Dedifferentiated amniotic fluid mesenchymal stem cell (primary cell): ENCODE data around the gene INO80.

ENCODE experiments used
- DNase-seq: peaks from one replicate; pipeline ENCODE4 v3.0.0-alpha.2; 2016; ENCODE audit errors: extremely low spot score

Gene INO80

DNA sequence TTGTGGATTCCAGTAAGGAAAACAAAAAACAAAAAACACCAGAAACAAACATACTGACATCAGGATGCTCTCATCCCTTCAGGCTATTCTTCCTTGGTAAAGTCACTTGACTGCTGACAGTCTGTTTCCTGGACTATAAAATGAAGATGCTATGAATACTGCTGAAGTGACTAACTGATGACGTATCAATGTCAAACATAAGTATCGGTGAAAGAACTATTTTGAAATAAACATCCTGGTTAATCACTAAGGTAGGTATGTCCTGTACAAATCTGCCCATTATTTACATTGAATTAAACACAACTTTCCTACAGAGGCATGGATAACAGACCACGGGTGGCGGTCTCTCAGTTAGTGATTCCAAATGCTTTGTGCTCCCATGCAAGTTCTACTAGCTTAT, 116.9 kb downstream of the INO80 start:
- no peak for DNase-seq

DNA sequence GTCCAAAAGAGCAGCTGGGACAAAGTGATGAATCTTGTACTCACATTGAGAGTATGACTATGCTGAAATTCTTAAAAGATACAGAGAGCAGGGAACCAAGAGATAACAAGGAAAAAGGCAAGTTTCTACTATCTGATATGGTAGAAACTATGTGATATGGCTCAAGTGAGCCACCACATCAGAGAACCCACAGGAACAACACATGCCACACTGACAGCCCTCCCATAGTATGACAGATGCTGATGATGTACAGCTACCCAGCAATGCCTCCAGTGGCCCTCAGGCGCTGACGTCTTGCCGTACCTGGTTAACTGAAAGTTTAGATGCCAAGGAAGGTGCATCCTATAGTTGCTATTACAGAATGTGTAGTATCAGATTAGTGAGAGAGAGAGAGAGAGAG, 120.4 kb downstream of the INO80 start:
- DNase-seq = no peak

DNA sequence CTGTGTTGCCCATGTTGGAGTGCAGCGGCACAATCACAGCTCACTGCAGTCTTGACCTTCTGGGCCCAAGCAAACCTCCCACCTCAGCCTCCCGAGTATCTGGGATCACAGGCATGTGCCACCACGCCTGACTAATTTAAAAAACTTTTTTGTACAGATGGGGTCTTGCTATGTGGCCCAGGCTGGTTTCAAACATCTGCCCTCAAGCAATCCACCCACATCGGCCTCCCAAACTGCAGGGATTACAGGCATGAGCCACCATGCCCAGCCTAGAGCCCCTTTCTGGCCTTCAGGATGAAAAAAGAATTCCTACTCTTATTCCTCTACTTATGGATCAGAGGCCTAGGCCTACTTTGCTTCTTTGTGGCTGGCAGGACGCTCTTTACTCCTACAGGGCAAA, 123.3 kb downstream of the INO80 start:
- DNase-seq = no peak

DNA sequence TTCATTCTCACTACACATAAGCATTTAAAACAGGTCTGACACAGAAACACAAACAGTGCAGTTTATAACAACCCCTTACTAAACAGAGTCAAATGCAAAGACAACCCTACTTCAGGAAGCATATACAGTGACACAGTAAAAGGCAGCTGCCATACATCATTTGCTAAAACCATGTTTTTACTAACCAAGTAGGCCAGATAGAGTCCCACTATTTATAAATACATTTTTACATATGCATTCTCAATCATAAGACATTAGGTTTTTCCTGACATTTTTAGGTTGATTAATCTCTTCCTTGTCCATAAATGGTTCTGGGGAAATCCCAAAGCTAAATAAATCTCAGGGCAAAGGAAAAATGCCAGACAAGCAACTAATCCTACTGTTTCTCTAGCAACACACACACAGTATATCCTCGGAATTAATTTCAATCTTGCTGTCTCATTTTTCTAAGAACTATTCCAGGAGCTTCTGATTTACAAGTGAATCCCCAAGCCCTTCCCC, 123.8 kb downstream of the INO80 start:
- no peak for DNase-seq

DNA sequence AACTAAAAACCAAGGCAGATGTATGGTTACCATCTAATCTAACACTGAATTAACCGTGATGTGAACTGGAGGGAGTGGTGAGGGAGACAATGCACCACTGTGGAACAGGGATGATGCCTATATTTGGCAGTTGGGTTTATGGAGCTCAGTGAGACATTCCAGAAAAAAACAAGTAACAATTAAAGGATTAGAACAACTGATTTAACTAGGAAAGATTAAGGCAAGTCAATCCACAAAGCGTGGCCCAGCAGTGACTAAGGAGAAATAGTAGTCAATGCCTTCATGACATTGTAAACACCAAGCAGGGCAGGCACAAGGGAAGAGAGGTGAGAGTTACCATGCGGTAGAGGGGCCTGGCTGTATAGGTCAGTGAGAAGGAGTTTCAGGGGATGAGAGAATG, 124.7 kb downstream of the INO80 start:
- no peak for DNase-seq

DNA sequence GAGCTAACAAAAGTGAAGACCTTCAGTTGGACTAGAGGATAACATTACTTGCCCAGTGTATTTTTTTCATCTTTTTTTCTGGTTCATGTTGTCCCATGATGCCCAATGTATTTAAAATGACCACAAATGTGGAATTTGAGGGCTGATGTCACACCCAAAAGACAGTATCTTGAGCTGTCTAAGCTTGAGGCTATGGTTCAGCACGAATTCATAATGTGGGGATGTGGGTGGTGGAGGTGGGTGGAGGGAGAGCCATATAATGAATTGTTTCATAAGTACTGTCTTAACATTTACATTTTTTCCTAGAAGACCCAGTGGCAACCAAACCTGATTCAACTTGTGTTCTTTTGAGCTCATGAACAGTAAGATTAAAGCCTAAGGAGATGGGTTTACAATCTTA, 125.3 kb downstream of the INO80 start:
- DNase-seq = no peak

DNA sequence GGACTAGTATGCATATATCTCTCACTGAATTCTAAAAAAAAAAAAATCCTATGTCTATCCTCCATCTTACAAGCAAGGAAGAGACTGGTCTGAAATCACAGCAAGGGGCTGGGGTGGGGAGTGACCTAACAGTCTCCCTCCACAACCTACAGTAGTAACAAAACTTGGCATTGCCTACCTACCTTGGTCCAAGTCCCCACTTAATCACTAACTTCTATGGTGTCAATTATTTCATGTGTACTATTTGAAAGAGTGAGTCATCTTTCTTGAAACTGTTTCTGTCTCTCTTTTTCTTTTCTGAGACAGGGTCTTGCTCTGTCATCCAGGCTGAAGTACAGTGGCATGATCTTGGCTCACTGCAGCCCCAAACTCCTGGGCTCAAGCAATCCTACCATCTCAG, 126.0 kb downstream of the INO80 start:
- no peak for DNase-seq

DNA sequence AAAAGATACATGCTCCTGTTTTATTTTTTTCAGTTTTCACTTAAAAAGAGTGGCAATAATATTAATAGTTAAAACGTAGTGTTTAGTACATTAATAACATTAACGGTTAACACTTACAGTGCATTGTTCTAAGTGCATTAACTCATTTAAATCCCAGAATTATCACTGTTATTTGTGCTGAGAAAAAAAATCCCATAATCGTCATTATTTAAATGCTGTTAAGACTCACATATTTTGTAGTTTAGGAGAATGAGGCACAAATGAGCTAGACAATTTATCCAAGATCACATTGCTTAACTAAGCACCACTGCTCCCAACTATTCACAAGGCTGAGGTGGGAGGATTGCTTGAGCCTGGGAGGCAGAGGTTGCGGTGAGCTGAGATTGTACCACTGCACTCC, 127.9 kb downstream of the INO80 start:
- DNase-seq = no peak

DNA sequence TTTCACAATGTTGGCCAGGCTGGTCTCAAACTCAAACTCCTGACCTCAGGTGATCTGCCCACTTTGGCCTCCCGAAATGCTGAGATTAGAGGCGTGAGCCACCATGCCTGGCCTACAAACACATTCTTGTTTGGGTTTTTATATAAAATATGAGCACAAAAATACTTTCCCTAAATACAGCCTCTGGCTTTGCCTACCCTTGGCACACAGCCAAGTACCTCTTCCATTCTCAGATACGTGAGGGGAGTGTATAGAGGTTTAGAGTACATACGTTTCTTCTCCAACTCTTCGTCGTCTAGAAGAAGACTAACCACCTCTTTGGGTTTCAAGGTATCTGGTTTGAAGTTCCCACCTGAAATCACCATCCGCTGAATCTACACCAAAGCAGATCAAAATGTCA, 129.3 kb downstream of the INO80 start:
- DNase-seq = no peak

DNA sequence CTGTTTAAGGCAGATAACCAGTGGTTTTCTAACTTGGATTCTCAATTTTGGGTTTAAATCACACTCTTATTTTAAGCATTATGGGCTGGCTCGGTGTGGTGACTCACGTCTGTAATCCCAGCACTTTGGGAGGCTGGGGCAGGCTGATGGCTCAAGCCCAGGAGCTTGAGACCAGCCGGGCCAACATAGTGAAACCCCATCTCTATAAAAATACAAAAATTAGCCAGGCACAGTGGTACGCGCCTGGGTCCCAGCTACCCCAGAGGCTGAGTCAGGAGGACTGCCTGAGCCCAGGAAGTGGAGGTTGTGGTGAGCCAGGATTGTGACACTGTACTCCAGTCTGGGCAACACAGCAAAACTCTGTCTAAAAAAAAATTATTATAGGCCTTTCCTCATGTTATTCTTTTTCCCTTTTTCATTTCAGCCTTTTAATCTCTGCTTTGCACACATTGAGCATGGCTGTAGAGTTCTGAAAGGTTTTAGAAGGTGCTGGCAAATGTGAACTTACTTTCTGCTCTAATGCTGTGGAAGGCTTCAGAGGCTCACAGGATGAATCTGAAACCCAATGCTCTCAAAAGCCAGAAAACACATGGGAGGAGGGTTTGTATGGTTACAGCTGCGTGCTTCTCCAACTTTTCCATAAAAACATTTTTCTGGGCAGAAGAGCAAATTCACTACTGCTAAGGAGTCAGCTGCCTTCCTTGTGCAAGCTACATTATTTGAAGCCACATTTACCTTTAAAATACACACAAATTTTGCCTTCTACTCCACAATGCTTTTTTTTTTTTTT, 130.3 kb downstream of the INO80 start:
- no peak for DNase-seq

DNA sequence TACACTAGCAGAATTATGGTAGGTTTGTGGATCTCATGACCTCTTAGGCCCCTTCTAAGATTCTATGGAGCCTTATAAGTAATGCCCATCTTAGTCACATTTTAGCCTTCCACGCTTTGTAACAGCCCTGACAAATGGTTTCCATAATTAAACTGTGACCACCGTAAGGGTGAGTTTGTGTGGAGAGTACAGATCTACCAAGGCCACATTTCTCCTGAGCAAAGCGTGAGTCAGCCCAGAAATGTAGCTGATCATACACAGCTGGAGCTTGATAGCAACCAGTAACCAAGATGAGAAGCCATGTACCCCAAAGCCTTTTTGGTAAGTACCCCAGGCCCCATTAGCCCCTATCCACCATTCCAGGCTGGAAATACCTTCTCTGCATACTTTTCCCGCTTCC, 131.1 kb downstream of the INO80 start:
- DNase-seq = peak; percentile 48

DNA sequence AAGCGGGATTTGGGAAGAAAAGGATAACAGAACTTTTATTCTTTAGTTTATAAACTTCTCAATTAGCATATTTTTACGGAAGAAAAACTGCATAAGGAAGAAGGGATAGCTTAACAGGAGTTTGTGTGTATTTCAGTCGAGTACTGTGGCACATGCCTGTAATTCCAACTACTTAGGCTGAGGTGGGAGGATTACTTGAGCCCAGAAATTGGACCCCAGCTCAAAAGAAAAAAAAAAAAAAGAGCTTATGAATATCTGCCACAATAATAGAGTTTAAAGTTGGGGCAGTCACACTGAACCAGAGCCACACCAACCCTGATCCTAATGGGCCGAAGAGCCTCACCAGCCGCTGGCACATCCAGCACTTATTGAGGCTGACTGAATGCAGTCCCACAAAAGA, 131.7 kb downstream of the INO80 start:
- no peak for DNase-seq

DNA sequence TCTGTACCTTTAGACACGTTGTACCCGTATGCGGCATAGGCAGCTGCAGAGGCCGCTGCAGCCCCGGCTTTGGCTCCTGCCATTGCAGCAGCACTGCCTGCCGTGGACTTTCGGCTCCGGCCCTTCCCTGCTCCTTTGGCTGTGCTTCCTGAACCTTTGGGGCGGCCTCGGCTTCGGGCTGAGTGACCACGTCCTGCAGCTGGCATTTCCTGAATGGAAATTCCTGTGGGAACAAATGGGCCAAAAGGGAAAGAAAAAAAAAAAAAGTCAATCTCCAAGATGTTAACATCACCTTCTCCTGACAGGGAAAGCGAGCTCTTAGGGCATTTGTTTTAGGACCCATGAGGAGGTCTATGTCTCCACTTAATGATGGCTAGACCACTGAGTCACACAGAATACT, 133.2 kb downstream of the INO80 start:
- DNase-seq = peak; percentile 44

DNA sequence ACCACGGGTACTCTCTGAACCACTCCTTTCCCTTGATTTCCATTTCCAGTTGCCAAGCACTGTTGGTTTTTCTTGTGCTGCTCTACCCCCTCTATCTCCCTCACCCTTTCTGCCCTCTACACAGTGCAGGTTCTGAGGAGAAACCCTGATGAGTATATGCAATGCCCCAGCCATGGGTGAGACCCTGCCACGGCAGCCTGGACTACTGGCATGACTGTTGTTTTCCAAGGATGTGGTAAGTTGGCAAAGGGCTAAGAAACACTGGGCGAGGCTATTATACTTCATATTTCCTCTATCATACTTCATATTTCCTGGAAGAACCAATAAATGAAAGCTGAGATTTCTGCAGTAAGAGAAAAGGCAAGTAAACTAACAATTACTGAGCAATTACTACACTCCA, 134.9 kb downstream of the INO80 start:
- DNase-seq = no peak

DNA sequence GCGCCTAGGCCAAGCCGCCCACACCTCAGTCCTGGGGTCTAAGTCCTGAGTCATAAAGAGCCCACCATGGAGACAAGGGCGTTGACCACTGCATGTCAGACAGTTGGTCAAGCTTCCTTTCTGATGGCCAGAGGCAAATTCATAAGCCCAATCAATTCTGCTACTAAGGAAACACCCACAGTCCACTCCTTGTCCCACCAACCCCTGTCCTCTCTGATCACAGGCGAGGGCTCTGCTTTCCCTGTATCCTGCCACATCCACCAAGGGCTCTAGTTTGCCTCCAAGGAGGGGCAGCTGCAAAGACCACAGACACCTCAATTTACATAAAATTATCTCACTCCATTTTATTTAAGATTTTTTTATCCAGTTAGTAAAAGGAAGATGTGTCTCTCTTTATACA, 137.5 kb downstream of the INO80 start:
- no peak for DNase-seq

DNA sequence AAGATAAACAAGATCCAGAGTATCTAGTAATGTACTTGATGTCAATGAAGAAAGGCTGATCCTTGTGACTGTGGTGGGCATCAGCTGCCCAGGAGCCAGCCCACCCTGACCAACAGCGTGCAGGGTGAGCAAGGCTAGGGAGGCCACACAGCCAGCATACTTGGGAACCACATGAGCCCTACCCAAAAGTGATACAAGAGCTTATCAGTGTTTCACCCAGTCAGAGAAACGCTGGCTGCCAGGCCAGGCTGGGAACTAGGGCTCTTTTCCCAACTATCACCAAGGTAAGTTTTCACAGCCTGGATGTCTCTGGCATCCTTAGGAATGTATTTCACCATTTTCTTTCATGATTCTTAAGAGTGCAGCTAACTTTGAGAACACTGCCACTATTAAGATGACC, 137.9 kb downstream of the INO80 start:
- no peak for DNase-seq

DNA sequence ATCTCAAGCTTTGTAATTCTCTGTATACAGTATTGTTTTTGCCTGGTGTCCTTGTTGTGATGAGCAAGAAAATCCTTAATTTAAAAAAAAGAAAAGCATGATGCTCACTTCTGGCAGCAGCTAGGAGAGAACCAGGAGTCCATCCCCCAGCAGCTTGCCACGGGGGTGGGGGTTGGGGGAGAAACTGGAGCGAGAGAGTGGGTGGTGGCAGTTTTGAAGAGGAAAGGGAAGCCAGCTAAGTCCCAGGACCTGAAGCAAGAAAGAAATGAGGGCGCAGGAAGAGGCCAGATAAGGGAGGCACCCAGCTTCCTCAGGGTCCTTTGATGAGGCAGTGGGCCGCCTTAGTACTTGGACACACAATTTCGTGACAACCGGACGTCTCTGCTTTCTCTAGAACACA, 139.3 kb downstream of the INO80 start:
- DNase-seq = no peak

DNA sequence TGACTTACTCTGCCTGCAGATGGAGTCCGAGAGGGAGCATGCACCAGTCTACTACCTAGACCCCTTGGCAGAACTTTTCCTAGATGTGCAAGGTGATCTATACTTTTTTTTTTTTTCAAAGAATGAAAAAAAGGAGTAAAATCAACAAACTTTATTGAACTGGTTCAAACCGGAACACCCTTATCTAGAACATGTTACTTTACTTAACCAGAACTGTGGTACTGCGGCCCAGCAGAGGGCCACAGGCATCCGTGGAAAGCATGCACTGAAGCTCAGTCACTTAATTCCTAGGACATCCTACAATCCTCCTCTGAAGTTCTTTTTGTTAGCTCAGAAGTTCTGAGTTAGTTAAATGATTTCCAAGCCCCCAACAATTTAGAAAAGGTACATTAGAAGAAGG, 141.2 kb downstream of the INO80 start:
- no peak for DNase-seq

DNA sequence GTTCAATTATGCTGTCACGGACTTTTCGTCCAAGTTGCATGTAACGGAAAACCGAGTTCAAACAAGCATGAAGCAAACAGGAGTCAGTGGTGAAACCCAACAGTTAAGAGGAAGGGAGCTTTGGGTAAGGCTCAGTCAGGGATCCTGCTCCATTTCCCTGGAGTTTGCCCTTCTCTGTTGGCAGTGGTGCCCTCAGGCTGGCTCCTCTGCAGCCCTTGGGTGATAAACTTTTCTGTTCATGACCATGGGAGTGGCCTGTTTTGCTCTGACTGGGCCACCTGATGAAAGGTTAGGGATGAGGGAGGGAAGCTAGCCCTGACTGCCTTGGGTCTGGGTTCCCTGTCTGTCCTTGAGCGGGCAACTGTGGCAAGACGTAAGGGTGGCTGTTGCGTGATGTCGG, 146.7 kb downstream of the INO80 start:
- no peak for DNase-seq

DNA sequence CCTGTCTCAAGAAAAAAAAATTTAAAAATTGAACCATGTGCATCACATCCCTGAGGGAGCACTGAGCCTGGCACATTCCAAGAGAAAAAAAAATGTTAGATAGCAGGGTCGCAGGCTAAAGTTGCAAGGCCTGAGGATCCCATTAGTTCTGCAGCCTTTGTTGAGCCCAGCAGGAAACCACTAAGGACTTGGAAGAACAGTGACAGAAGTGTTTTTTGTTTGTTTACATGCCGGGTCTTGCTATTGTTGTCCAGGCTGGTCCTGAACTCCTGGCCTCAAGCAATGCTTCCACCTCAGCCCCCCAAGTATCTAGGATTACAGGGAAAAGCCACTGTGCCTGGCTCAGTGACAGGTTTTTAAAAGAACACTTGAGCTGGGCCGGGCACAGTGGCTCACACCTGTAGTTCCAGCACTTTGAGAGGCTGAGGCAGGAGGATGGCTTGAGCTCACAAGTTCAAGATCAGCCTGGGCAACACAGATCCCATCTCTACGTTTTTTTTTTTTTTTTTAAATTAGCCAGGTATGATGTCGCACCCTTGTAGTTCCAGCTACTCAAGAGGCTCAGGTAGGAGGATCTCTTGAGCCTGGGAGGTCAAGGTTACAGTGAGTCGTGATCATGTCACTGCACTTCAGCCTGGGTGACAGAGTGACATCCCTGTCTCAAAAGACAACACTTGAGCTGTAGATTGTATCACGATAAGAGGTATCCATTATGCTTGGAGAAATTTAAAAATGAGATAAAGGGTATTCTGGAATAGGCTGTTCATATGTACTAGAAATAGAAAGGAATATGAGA, 147.6 kb downstream of the INO80 start:
- DNase-seq = no peak

DNA sequence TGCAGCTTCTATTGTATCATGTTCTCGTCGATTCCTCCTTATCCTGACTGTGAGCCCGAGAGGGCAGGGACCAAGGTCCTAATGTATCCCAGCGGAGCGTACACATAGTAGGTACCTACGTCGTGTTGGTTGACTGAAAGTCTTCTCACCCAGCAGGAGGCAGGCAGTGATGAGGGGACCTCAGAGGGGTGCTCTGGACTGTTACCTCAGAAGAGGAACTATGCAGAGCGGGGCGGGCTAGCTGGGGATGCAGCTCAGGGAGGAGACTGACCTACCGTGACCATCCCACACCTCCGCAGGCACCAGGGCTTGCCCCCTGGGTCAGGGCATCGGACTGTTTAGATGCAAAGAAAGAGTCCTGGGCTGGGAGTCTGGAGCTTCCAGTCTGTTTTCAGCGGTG, 151.4 kb downstream of the INO80 start:
- DNase-seq = no peak

DNA sequence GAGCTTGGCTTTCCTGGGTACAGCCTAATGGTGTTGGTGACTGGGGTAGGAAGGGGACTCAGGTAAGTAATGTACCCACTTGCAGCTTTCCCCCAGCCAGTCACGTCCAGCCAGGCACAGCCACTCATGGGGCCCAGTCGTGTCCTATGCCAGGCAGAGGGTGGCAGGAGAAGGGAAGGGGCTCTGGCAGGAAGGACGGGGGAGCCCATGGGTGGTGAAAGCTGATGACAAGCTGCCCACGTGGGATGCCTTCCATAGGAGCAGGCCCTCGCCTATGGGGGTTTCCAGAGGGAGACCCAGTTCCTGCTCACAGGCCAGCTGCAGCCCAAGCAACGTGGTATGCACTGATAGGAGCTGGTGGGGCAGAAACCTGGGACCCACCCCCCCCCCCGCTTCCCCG, 152.1 kb downstream of the INO80 start:
- DNase-seq = no peak

DNA sequence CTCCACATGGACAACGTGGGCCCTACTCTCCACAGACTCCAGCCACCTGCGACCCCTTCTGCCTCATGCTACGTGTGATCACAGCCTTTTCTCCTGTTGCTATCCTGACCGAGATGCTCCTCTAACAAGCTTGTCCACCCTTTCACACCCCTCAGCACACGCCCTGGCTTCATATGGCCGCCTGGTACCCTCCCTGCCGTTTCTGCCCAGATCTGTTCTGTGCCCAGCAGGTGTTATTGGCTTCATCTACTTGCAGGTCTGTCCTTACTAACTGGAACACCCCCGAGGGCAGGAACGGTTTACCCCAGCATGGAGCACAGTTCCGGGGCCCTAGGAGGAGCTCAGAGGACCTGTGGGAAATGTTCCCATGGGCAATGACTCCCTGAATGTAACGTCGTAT, 152.9 kb downstream of the INO80 start:
- no peak for DNase-seq
